ENCODE data around the gene DYSF.

DYSF gene

GRCh38 chr2:71615767-71616730 is 162.7 kb downstream of the DYSF start:
- no peak for DNase-seq (ENCODE audit: low spot score)

GRCh38 chr2:71617266-71617665 is 163.9 kb downstream of the DYSF start:
- DNase-seq (ENCODE audit: low spot score): no peak

- DNase-seq (ENCODE audit: low spot score): no peak
These were observed 165.2 kb downstream of the DYSF start for GRCh38 chr2:71618327-71619113.

GRCh38 chr2:71619230-71619741 is 165.9 kb downstream of the DYSF start:
- no peak for DNase-seq (ENCODE audit: low spot score)

GRCh38 chr2:71620116-71620515 is 166.8 kb downstream of the DYSF start:
- no peak for DNase-seq (ENCODE audit: low spot score)

GRCh38 chr2:71620851-71621251 is 167.5 kb downstream of the DYSF start:
- no peak for DNase-seq (ENCODE audit: low spot score)

- no peak for DNase-seq (ENCODE audit: low spot score)
These were observed 175.9 kb downstream of the DYSF start for GRCh38 chr2:71629273-71629672.

- no peak for DNase-seq (ENCODE audit: low spot score)
These were observed 176.6 kb downstream of the DYSF start for GRCh38 chr2:71629771-71630453.

GRCh38 chr2:71630454-71631328 is 177.3 kb downstream of the DYSF start:
- DNase-seq (ENCODE audit: low spot score): no peak

GRCh38 chr2:71631411-71631931 is 178.1 kb downstream of the DYSF start:
- DNase-seq (ENCODE audit: low spot score): no peak

GRCh38 chr2:71633086-71633485 is 179.7 kb downstream of the DYSF start:
- DNase-seq (ENCODE audit: low spot score): no peak

GRCh38 chr2:71634567-71634966 is 181.2 kb downstream of the DYSF start:
- no peak for DNase-seq (ENCODE audit: low spot score)

GRCh38 chr2:71635798-71636197 is 182.4 kb downstream of the DYSF start:
- no peak for DNase-seq (ENCODE audit: low spot score)

GRCh38 chr2:71637168-71637567 is 183.8 kb downstream of the DYSF start:
- no peak for DNase-seq (ENCODE audit: low spot score)

- DNase-seq (ENCODE audit: low spot score): no peak
These were observed 184.4 kb downstream of the DYSF start for GRCh38 chr2:71637736-71638135.

GRCh38 chr2:71639735-71640134 is 186.4 kb downstream of the DYSF start:
- DNase-seq (ENCODE audit: low spot score): no peak

- no peak for DNase-seq (ENCODE audit: low spot score)
These were observed 187.1 kb downstream of the DYSF start for GRCh38 chr2:71640489-71640888.

GRCh38 chr2:71643674-71644357 is 190.5 kb downstream of the DYSF start:
- DNase-seq (ENCODE audit: low spot score): no peak

- no peak for DNase-seq (ENCODE audit: low spot score)
These were observed 192.7 kb downstream of the DYSF start for GRCh38 chr2:71646028-71646427.

GRCh38 chr2:71647356-71647755 is 194.0 kb downstream of the DYSF start:
- DNase-seq (ENCODE audit: low spot score): no peak

Data from CD4-positive, alpha-beta T cell treated with Interleukin-6 at 100 ng/mL for 8 hours (primary cell).